Endothelial cell (in vitro differentiated cells): ENCODE measurements around the gene FREM1. TPM values are rescaled to one million over a fixed set of nuclear protein-coding genes. Genes with fewer than 3 reads are reported as not detected.

ENCODE experiments used
- DNase-seq: peaks from one replicate; pipeline ENCODE4 v3.0.0; 2021; ENCODE audit warnings: low spot score
- H3K27ac Mint-ChIP-seq: one replicate; pipeline ENCODE4 v1.8.0; 2021; ENCODE audit warnings: mixed read lengths, inconsistent platforms; ENCODE audit not compliant: unreplicated experiment
- H3K27me3 Mint-ChIP-seq: one replicate; pipeline ENCODE4 v1.8.0; 2021; ENCODE audit warnings: mild to moderate bottlenecking, moderate library complexity, mixed read lengths, inconsistent platforms; ENCODE audit not compliant: unreplicated experiment
- H3K36me3 Mint-ChIP-seq: one replicate; pipeline ENCODE4 v1.8.0; 2021; ENCODE audit warnings: mild to moderate bottlenecking, low read depth, mixed read lengths, inconsistent platforms; ENCODE audit not compliant: unreplicated experiment
- H3K4me1 Mint-ChIP-seq: one replicate; pipeline ENCODE4 v1.8.0; 2021; ENCODE audit warnings: mild to moderate bottlenecking, mixed read lengths, inconsistent platforms; ENCODE audit not compliant: unreplicated experiment
- H3K4me3 Mint-ChIP-seq: one replicate; pipeline ENCODE4 v1.8.0; 2021; ENCODE audit warnings: mild to moderate bottlenecking, mixed read lengths, inconsistent platforms; ENCODE audit not compliant: unreplicated experiment
- H3K9me3 Mint-ChIP-seq: one replicate; pipeline ENCODE4 v1.8.0; 2021; ENCODE audit warnings: mixed read lengths, inconsistent platforms; ENCODE audit not compliant: unreplicated experiment
- CTCF ChIP-seq: fragments of 200-600 bp; sonication (generic); IDR thresholded peaks from one replicate; pipeline ENCODE4 v1.5.0; 2021; ENCODE audit warnings: antibody characterized with exemption; ENCODE audit not compliant: unreplicated experiment
- total RNA-seq: library from RNA; stranded (reverse); fragmentation: NEBNext Ultra II Directional; extraction: Animal tissue kit (Norgen Biotek cat#: 25700); gene quantifications from one replicate; pipeline ENCODE4 v1.2.1, GENCODE V29; 2021; ENCODE audit not compliant: unreplicated experiment

Gene FREM1
- total RNA-seq, 1 donor from 2014 or later: 2.9 TPM

- DNase-seq: no peak
- Mint-ChIP-seq H3K4me3 (no peak overlapping the region), H3K9me3 (no peaks in the 10 kb centered on the region), H3K27me3 (no peaks in the 10 kb centered on the region), H3K36me3 (no peaks in the 10 kb centered on the region), H3K4me1 (no peaks in the 10 kb centered on the region), H3K27ac (no peak overlapping the region)
- TF ChIP-seq CTCF: no peak
These were observed 205.9 kb downstream of the FREM1 start for GRCh38 chr9:14704281-14704680.

- no peak overlapping the region for H3K27ac Mint-ChIP-seq
- no peak for TF ChIP-seq CTCF
- H3K4me3 Mint-ChIP-seq: no peak overlapping the region
- no peaks in the 10 kb centered on the region for H3K27me3 Mint-ChIP-seq
- no peak for DNase-seq
- H3K9me3 Mint-ChIP-seq: no peaks in the 10 kb centered on the region
- no peaks in the 10 kb centered on the region for H3K36me3 Mint-ChIP-seq
- H3K4me1 Mint-ChIP-seq: no peaks in the 10 kb centered on the region
These were observed 208.0 kb downstream of the FREM1 start for GRCh38 chr9:14702200-14702720.

GRCh38 chr9:14693251-14693861 lies 216.9 kb downstream of the FREM1 start, which contains the start of gene ZDHHC21:
Gene ZDHHC21 (minus strand): TSS chr9:14693432. CDS start chr9:14674340, 19,092 bp downstream.
- peak within 1 kb of the TSS; percentile 54 for H3K27ac Mint-ChIP-seq
- TF ChIP-seq CTCF: no peak
- H3K27me3 Mint-ChIP-seq: peaks cover 10% of the 10 kb centered on the region
- no peaks in the 10 kb centered on the region for H3K9me3 Mint-ChIP-seq
- peak; percentile 56 for DNase-seq
- peak within 1 kb of the TSS; percentile 98 for H3K4me3 Mint-ChIP-seq
- peaks cover 10% of the 10 kb centered on the region for H3K36me3 Mint-ChIP-seq
- H3K4me1 Mint-ChIP-seq: peaks cover 22% of the 10 kb centered on the region

GRCh38 chr9:14692470-14693250 lies 217.6 kb downstream of the FREM1 start:
- Mint-ChIP-seq H3K4me3 (peak overlapping the region; percentile 98), H3K27me3 (peaks cover 10% of the 10 kb centered on the region), H3K4me1 (peaks cover 22% of the 10 kb centered on the region), H3K9me3 (no peaks in the 10 kb centered on the region), H3K27ac (no peak overlapping the region), H3K36me3 (peaks cover 10% of the 10 kb centered on the region)
- DNase-seq: peak; percentile 19
- no peak for TF ChIP-seq CTCF
